ENCODE measurements around the gene ZNF766. TPM values are rescaled to one million over a fixed set of nuclear protein-coding genes. Genes with fewer than 3 reads are reported as not detected.

The ZNF766 gene
- total RNA-seq, 4 donors from 2014 or later = 1.1 to 34.2 (median 6.8) TPM

- peak overlapping the region; percentile 92 to 97 (median 96) for H3K27ac ChIP-seq
- TF ChIP-seq POLR2AphosphoS5 (IDR thresholded peaks at IDR 0.05) (no peak), EP300 (IDR thresholded peaks at IDR 0.05; ENCODE audit: low read depth) (no peak), CTCF (IDR thresholded peaks at IDR 0.05) (no peak), POLR2A (IDR thresholded peaks at IDR 0.05) (no peak)
- peak overlapping the region; percentile 53 to 94 (median 86) for H3K4me3 ChIP-seq
- 28 to 39% methylated on average over 4 to 18 of the region's 18 CpGs for WGBS, 2 donors (ENCODE audit: low coverage in 1 of 2)
- peaks cover 0 to 17% (median 10%) of the 10 kb centered on the region in 4 donors for H3K4me1 ChIP-seq
- no peak for DNase-seq
- H3K9me3 ChIP-seq = peaks cover 10 to 19% of the 10 kb centered on the region in 2 donors
- intact Hi-C loops (cut with DNase I; ENCODE audit: low total_unique reads) = no loop called here
- H3K27me3 ChIP-seq = no peaks in the 10 kb centered on the region
- peaks cover 0 to 29% (median 17%) of the 10 kb centered on the region in 4 donors for H3K36me3 ChIP-seq
- in situ Hi-C loops (cut with MboI; ENCODE audit: low pct_ligation_motif_present in 1 of 4, low pct_unique_long_range_greater_than_20kb in 1 of 4, low sequenced_read_pairs in 3 of 4) = no loop called here
These were observed 28.4 kb downstream of the ZNF766 start for GRCh38 chr19:52297601-52298364.

- in situ Hi-C loops (cut with MboI; ENCODE audit: low pct_ligation_motif_present in 1 of 4, low pct_unique_long_range_greater_than_20kb in 1 of 4, low sequenced_read_pairs in 3 of 4) = no loop called here
- Histone ChIP-seq H3K27me3 (no peaks in the 10 kb centered on the region), H3K9me3 (peaks cover 73 to 78% of the 10 kb centered on the region in 2 donors), H3K4me1 (no peaks in the 10 kb centered on the region), H3K4me3 (no peak overlapping the region), H3K36me3 (peaks cover 0 to 94% (median 46%) of the 10 kb centered on the region in 4 donors), H3K27ac (no peak overlapping the region)
- intact Hi-C loops (cut with DNase I; ENCODE audit: low total_unique reads) = no loop called here
- TF ChIP-seq POLR2AphosphoS5 (IDR thresholded peaks at IDR 0.05) (no peak), CTCF (IDR thresholded peaks at IDR 0.05) (no peak), EP300 (IDR thresholded peaks at IDR 0.05; ENCODE audit: low read depth) (no peak), POLR2A (IDR thresholded peaks at IDR 0.05) (no peak)
- DNase-seq = no peak
- WGBS, 2 donors (ENCODE audit: low coverage in 1 of 2) = 95 to 96% methylated on average over 5 to 10 of the region's 10 CpGs
These were observed 37.9 kb downstream of the ZNF766 start for GRCh38 chr19:52307275-52307674.

GRCh38 chr19:52322429-52322828 is 53.0 kb downstream of the ZNF766 start:
- in situ Hi-C loops (cut with MboI; ENCODE audit: low pct_ligation_motif_present in 1 of 4, low pct_unique_long_range_greater_than_20kb in 1 of 4, low sequenced_read_pairs in 3 of 4) = no loop called here
- peaks cover 97 to 100% of the 10 kb centered on the region in 2 donors for H3K9me3 ChIP-seq
- intact Hi-C loops (cut with DNase I; ENCODE audit: low total_unique reads) = no loop called here
- H3K36me3 ChIP-seq = peaks cover 16 to 71% (median 45%) of the 10 kb centered on the region in 4 donors
- H3K27ac ChIP-seq = no peak overlapping the region
- H3K4me3 ChIP-seq = no peak overlapping the region
- no peaks in the 10 kb centered on the region for H3K4me1 ChIP-seq
- H3K27me3 ChIP-seq = no peaks in the 10 kb centered on the region
- TF ChIP-seq POLR2A (IDR thresholded peaks at IDR 0.05) (no peak), EP300 (IDR thresholded peaks at IDR 0.05; ENCODE audit: low read depth) (no peak), CTCF (IDR thresholded peaks at IDR 0.05) (no peak), POLR2AphosphoS5 (IDR thresholded peaks at IDR 0.05) (no peak)
- WGBS, 2 donors (ENCODE audit: low coverage in 1 of 2) = 95 to 96% methylated on average over 4 to 6 of the region's 6 CpGs
- no peak for DNase-seq

GRCh38 chr19:52331757-52332156 is 62.4 kb downstream of the ZNF766 start:
- Histone ChIP-seq H3K27me3 (no peaks in the 10 kb centered on the region), H3K9me3 (peaks cover 60 to 79% of the 10 kb centered on the region in 2 donors), H3K4me3 (no peak overlapping the region), H3K4me1 (peaks cover 0 to 3% (median under 1%) of the 10 kb centered on the region in 4 donors), H3K36me3 (no peaks in the 10 kb centered on the region), H3K27ac (no peak overlapping the region)
- no peak for TF ChIP-seq POLR2AphosphoS5 (IDR thresholded peaks at IDR 0.05)
- no peak for TF ChIP-seq CTCF (IDR thresholded peaks at IDR 0.05)
- no peak for TF ChIP-seq EP300 (IDR thresholded peaks at IDR 0.05; ENCODE audit: low read depth)
- intact Hi-C loops (cut with DNase I; ENCODE audit: low total_unique reads) = no loop called here
- no peak for DNase-seq
- in situ Hi-C loops (cut with MboI; ENCODE audit: low pct_ligation_motif_present in 1 of 4, low pct_unique_long_range_greater_than_20kb in 1 of 4, low sequenced_read_pairs in 3 of 4) = no loop called here
- WGBS, 2 donors (ENCODE audit: low coverage in 1 of 2) = 71 to 86% methylated on average over 5 to 10 of the region's 10 CpGs
